Pancreas (tissue), 10 donors: Measurements from ENCODE around the gene MRTFB. TPM values are rescaled to one million over a fixed set of nuclear protein-coding genes. Genes with fewer than 3 reads are reported as not detected.

Source experiments
- ATAC-seq, 4 donors: fragments of 200-7000 bp; cut with Tn5 transposase; one replicate each; pipeline versions ENCODE4 v1.8.0 to v1.9.1; 2020; ENCODE audit warnings: mild to moderate bottlenecking in 4 of 4, moderate library complexity in 4 of 4
- DNase-seq, 6 donors: peaks; one replicate each; pipeline ENCODE4 v3.0.0-alpha.2; 2020
- FAIRE-seq: peaks from 2 replicates; lab custom pipeline; 2012; peaks lifted over from hg19 to GRCh38; lab: Jason Lieb, UNC
- H3K27ac ChIP-seq, 4 donors: fragments of 200-600 bp; sonication (generic); 1 replicate in 3 of 4; 2 replicates in 1 of 4; pipeline versions ENCODE4 v1.5.0 to v1.8.0; 2020
- H3K27me3 ChIP-seq, 4 donors: fragments of 200-600 bp; one replicate each; pipeline ENCODE4 v1.8.0; 2021
- H3K36me3 ChIP-seq, 3 donors: fragments of 200-600 bp; sonication (generic) in 1 of 3; one replicate each; pipeline versions ENCODE4 v1.5.0 to v1.8.0; 2020 to 2021
- H3K4me1 ChIP-seq, 3 donors: fragments of 200-600 bp; one replicate each; pipeline ENCODE4 v1.8.0; 2021
- H3K4me3 ChIP-seq, 4 donors: fragments of 200-600 bp; sonication (generic) in 2 of 4; one replicate each; pipeline versions ENCODE4 v1.5.0 to v1.8.0; 2020 to 2021
- H3K9me3 ChIP-seq, 4 donors: fragments of 200-600 bp; one replicate each; pipeline ENCODE4 v1.8.0; 2021
- WGBS, 2 donors: extraction: QIAGEN DNeasy Blood & Tissue Kit; methylation state at CpG; one replicate each; pipeline ENCODE4 v1.1.7; 2013; 5-methylcytosine and 5-hydroxymethylcytosine counted together
- intact Hi-C, 3 donors: fragments of 100-400 bp; cut with DNase I; formaldehyde crosslinking; loops; one replicate each; pipeline versions ENCODE4 v1.11.1 to v1.14.2; 2022
- polyA plus RNA-seq, 2 donors: library from polyadenylated mRNA; stranded (reverse); fragments of 200-250 nt; gene quantifications; one replicate each; pipeline ENCODE4 v1.2.3, GENCODE V29; 2013
- total RNA-seq, 6 donors: library from RNA; stranded (reverse); fragmentation: NEBNext Ultra II Directional in 4 of 6; extraction: Animal tissue kit (Norgen Biotek cat#: 25700) in 4 of 6; gene quantifications; one replicate each; pipeline versions ENCODE4 v1.2.1 to v1.2.4, GENCODE V29; 2021 to 2023
- TF ChIP-seq, protein P1 (sequence below), 4 donors: fragments of 200-600 bp; sonication (generic) in 3 of 4; IDR thresholded peaks; one replicate each; pipeline versions ENCODE4 v1.5.0 to v1.8.0; 2021; ENCODE audit warnings: antibody characterized with exemption in 4 of 4
- donor health status: healthy with polysubstance abuse.
- donor health status: DM: no; HTN: no; CAD: no; lungs with moderate emphysema.
- donor health status: DM: no; HTN: no; CAD: no.
- donor health status: control.
- donor health status: control.
- donor health status: Bipolar disorder and iron deficiency.
- donor health status: DM: yes; HTN: yes; CAD: no.
- donor health status: DM: no; HTN: no; CAD: no.
- donor health status: DM: no; HTN: no; CAD: no.
- donor health status: DM: yes; HTN: yes; CAD: no.

The MRTFB gene
- total and polyA plus RNA-seq, 8 donors: 8.7 to 36.6 (median 24.4) TPM

DNA sequence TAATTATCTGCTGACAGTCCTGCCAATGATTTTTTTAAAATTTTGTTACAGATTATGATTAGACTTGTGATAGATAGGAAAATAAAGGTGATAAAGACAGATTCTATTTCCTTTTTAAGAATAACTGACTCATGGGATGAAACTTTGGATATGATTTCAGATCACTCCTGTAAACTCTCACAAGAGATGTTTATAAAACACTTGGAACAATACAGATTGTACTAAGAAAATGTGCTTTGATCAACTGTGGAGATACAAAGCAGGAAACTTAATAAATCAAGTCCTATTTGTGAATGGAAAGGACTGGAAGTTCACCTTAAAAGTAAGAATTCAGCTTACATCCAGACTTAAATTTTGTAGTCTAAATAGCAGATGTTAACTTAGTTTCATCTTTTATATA is 21.4 kb downstream of the MRTFB start:
- no peaks in the 10 kb centered on the region for H3K9me3 ChIP-seq
- FAIRE-seq (no peak), DNase-seq (no peak), ATAC-seq (no peak)
- no peak overlapping the region for H3K27ac ChIP-seq
- H3K36me3 ChIP-seq: no peaks in the 10 kb centered on the region
- peaks cover 37 to 53% (median 39%) of the 10 kb centered on the region in 3 donors for H3K4me1 ChIP-seq
- TF ChIP-seq, protein P1, sequence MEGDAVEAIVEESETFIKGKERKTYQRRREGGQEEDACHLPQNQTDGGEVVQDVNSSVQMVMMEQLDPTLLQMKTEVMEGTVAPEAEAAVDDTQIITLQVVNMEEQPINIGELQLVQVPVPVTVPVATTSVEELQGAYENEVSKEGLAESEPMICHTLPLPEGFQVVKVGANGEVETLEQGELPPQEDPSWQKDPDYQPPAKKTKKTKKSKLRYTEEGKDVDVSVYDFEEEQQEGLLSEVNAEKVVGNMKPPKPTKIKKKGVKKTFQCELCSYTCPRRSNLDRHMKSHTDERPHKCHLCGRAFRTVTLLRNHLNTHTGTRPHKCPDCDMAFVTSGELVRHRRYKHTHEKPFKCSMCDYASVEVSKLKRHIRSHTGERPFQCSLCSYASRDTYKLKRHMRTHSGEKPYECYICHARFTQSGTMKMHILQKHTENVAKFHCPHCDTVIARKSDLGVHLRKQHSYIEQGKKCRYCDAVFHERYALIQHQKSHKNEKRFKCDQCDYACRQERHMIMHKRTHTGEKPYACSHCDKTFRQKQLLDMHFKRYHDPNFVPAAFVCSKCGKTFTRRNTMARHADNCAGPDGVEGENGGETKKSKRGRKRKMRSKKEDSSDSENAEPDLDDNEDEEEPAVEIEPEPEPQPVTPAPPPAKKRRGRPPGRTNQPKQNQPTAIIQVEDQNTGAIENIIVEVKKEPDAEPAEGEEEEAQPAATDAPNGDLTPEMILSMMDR (IDR thresholded peaks at IDR 0.05): no peak
- no peaks in the 10 kb centered on the region for H3K27me3 ChIP-seq
- intact Hi-C loops: no loop called here
- H3K4me3 ChIP-seq: no peak overlapping the region

DNA sequence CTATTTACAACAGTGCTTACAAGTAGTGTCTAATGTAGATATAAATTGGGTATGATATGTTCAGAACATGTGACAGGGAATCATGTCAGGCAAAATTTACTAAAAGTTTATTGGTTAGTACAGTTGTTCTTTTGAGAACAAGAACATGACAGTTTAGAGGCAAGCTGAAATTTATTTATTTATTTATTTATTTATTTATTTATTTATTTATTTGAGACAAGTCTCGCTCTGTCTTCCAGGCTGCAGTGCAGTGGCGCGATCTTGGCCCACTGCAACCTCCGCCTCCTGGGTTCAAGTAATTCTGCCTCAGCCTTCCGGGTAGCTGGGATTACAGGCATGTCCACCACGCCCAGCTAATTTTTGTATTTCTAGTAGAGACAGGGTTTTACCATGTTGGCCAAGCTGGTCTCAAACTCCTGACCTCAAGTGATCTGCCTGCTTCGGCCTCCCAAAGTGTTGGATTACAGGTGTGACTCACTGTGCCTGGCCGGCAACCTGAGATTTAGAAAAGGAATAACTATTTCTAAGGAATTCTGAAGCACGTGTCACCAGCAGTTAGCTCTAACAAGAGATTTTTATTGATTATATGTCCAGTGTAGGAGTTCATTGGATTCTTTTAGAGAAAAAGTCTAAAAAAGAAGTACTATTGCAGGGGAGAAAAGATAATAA is 24.9 kb downstream of the MRTFB start:
- 64% methylated on average over 9 of the region's 9 CpGs for WGBS, 2 donors
- Histone ChIP-seq H3K27me3 (no peaks in the 10 kb centered on the region), H3K4me1 (peaks cover 36 to 77% (median 57%) of the 10 kb centered on the region in 3 donors), H3K9me3 (no peaks in the 10 kb centered on the region), H3K27ac (peak overlapping the region; percentile 53 to 88 (median 71)), H3K36me3 (no peaks in the 10 kb centered on the region), H3K4me3 (no peak overlapping the region)
- DNase-seq (peak in 3 of 6 donors; percentile 46 to 61 (median 46)), ATAC-seq (peak; percentile 46 to 76 (median 74)), FAIRE-seq (no peak)
- intact Hi-C loops: no loop called here
- TF ChIP-seq, protein P1 (IDR thresholded peaks at IDR 0.05): no peak

DNA sequence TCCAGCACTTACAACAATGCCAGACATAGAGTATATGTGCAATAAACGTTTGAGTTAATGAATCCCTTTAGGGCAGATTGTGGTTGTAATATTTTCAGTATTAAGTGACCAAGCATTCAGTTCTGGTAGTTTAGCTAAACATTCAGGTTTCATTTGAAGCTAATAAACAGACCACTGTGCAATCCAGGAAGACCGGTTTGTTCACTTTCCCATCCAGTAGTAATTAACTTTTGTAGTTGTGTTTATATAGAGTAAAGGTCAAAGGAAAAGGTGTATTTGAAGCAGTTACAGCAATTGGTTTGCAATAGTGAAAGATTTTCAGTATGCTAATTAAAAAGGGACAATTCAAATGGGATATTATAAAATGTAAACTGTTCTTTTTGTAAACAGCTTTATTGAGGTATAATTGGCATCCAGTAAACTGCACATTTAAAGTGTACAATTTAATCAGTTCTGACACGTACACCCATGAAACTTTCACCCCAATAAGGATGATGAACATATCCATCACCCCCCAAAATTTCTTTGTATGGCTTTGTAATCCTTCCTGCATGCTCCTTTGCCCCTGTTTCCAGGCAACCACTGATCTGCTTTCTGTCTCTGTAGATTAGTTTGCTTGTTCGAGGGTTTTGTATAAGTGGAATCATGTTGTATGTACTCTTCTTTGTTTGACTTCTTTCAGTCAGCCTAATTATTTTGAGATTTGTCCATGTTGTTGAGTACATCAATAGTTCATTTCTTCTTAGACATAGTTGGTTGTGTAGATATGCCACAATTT is 26.3 kb downstream of the MRTFB start:
- ATAC-seq: peak; percentile 92 to 96 (median 94)
- FAIRE-seq: peak; percentile 87
- peaks cover 49 to 88% (median 67%) of the 10 kb centered on the region in 3 donors for H3K4me1 ChIP-seq
- WGBS, 2 donors: 10 to 12% methylated on average over 4 of the region's 4 CpGs
- peak in 3 of 6 donors; percentile 71 to 80 (median 74) for DNase-seq
- intact Hi-C loops: no loop called here
- H3K36me3 ChIP-seq: no peaks in the 10 kb centered on the region
- H3K4me3 ChIP-seq: peak overlapping the region in 2 of 4 donors; percentile 3 to 19
- no peaks in the 10 kb centered on the region for H3K9me3 ChIP-seq
- H3K27ac ChIP-seq: peak overlapping the region; percentile 60 to 88 (median 71)
- TF ChIP-seq, protein P1 (IDR thresholded peaks at IDR 0.05): no peak
- no peaks in the 10 kb centered on the region for H3K27me3 ChIP-seq

DNA sequence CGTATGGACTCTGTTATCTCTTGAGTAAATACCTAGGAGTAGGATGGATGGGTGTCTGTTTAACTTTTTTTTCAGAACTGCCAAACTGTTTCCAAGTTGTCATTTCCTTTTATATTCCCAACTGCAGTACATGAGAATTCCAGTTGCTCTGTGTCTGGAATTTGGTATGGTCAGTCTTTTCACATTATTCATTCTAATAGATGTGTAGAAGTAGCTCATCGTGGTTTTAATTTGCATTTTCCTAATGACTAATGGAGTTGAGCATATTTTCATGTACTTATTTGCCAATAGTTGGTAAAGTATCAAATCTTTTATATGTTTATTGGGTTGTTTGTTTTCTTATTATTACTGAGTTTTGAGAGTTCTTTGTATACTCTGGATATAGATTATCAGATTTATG is 27.0 kb downstream of the MRTFB start:
- DNase-seq: no peak
- TF ChIP-seq, protein P1 (IDR thresholded peaks at IDR 0.05): no peak
- Histone ChIP-seq H3K27ac (peak overlapping the region; percentile 48 to 88 (median 70)), H3K4me3 (peak overlapping the region in 1 of 4 donors; percentile 19), H3K4me1 (peaks cover 56 to 87% (median 69%) of the 10 kb centered on the region in 3 donors), H3K9me3 (no peaks in the 10 kb centered on the region), H3K36me3 (no peaks in the 10 kb centered on the region), H3K27me3 (no peaks in the 10 kb centered on the region)
- 17 to 19% methylated on average over 2 of the region's 2 CpGs for WGBS, 2 donors
- peak in 2 of 4 donors; percentile 18 to 33 for ATAC-seq
- FAIRE-seq: peak; percentile 79
- intact Hi-C loops: no loop called here
